NCI-H2171 treated with DMSO at 0.1 percent for 48 hours (cell line): ENCODE results near the gene KCND3.

Experiments used
- DNase-seq: peaks from one replicate; lab custom pipeline; 2025; lab: John Stamatoyannopoulos, UW

KCND3 gene

DNA sequence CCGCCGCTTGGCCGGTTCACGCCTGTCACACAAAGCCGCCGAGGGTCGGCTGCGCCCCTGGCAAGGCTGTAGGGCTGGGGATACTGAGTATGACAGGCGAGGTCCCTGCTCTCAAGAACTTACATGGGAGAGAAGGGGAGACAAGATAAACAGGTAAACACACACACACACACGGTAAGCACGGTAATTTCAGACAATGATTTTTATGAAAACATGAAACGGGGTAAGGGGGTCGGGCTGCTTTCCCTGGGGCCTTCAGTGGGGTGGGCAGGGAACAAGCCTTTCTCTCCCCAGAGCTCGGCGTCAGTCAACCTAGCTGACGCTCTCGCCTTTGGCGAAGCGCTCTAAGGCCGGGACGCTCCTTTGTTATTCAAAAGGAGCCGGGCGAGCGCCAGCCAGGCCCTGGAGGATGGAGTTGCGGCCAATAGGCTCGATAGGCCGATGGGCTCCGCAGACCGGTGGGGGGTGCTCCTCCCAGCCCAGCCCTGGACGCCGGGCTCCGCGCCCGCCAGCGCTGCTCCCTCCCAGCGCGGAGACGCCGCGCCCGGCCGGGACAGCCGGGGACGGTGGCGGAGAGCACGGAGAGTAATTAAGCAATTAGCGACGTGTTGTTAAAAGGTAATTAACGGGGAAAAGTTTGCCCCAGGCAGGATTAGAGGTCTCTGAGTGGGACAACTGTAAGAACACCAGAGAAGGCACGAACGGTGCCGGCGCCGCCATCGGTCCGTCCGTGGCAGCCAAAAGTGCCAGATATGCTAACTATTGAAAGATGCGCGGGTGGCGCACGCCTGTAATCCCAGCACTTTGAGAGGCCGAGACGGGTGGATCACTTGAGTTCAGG is 249.3 kb downstream of the KCND3 start:
- DNase-seq = peak; percentile 63

DNA sequence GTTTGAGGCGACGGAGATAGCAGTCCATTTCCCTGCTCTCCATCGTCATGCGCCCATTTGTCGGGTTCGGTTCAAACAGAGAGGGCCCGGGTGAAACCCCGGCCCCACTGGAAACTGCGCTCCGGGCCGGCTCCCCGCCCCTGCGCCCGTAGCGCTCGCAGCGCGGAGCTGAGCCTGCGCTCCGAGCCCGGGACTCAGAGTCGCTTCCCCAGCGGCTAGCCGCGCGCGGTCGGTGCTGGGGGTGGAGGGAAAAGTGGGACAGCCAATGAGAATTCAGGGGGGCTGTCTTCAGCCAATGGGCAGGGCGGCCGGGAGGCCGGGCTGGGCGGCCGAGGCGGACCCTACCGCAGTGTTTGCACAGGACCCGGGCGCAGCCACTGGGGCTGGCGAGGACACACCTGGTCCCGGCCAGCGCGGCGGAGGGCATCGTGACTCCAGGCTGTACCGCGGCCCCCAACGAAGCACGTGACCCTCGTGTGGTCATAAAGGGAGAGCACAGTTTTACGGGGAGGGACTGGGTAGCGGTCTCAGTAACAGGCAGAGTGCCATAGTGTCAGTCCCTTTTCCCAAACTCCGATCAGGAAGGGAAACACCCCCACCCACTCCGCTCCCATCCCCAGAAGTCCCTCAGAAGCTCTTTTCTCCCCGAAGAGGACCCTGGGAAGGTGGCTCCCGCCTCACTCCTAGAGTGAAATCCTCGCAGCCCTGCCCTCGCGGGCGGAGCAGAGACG is 250.1 kb downstream of the KCND3 start, which contains the start of gene INKA2:
TSS of gene INKA2 (minus strand) at position 202 of the 731 bp plus-strand sequence. CDS start at position 49, 153 bp downstream.
- DNase-seq = peak; percentile 95

DNA sequence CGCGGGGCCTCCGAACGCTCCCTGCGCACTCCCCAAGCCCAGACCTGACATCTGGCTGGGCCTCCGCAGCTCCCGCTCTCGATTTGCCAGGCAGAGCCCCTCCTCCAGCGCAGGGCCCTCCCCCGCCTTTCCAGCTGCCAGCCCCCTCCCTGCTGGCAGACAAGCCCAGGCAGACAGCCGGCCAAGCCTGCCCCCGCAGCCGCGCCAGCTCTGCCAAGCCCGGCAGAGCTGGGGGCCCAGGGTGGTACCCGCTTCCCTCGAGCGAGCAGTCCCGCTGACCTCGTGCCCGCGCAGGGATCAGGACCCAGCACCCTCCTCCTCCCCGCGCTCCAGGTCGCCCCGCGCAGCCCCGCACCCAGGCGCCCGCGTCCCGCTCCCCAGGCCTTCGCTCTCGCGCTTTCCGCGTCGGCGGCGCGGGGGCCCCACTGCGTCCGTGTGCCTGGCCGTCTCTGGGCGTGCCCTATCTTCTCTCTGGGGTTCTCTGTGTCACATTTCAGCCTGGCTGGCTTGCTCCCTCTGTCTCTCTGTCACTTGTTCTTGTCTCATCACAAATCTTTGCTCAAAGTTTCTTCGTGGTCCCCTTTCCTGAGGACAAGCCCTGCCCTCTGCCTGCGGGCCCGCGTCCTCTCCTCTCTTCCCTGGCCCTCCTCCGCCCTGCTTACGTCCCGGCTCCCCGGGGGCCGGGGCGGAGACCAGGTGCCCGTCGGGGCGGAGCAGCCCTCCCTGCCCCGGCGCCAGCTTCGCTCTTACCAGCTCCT is 250.9 kb downstream of the KCND3 start:
- DNase-seq = peak; percentile 94

DNA sequence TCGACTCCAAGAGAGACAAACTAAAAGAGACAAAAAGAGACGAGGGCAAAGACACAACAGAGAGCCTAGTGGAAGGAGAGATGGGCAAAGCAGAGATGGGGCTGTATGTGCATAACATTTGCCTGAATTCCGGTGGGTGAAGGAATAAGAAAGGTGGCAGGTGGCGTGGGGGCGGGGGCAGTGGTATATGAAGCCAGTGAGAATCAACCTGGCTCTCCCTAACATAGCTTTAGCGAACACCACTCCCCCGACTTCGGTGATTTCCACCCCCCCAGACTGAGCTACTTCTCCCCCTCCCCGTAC is 251.4 kb downstream of the KCND3 start:
- no peak for DNase-seq

DNA sequence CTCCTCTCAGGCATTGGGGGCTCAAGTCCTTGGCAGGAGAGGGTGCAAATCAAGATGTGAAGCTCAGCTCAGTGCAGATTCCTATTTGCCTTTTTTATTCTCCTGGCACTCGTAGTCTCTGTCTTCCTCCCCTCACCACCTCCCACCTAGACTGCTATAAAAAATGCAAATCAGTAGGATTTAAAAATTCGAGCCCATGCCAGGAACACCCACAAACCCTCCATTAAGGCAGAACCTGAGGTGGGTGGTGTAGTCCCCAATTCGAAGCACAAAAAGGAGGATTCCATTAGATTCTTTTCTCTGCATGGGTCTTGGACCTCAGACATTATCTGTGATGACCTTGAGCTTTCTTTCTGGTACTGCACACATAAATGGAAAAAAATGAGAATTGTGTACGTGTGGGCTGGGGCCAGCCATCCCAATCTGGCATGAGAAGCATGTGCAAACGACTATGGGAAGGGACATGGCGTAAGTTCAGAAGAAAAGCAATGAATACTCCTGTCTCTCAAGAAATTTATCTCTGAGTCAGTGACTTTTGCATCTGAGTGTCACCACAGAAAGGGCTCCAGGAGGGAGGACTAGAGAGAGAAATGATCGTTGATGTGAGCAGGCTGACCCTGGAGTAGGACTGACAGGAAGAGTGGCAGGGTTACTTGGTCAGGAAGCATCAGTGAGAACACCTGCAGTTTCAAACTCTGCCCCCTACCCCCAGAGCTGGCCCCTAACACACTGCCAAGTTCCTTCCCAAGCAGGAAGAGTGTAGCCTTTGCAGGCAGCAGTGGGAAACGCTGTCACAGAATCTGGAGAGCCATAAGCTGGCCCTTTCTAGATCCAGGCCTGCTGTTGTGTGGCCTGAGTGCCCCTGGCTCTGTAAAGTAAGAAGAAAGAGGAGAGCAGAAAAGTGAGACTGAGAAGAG is 252.0 kb downstream of the KCND3 start:
- DNase-seq = no peak

DNA sequence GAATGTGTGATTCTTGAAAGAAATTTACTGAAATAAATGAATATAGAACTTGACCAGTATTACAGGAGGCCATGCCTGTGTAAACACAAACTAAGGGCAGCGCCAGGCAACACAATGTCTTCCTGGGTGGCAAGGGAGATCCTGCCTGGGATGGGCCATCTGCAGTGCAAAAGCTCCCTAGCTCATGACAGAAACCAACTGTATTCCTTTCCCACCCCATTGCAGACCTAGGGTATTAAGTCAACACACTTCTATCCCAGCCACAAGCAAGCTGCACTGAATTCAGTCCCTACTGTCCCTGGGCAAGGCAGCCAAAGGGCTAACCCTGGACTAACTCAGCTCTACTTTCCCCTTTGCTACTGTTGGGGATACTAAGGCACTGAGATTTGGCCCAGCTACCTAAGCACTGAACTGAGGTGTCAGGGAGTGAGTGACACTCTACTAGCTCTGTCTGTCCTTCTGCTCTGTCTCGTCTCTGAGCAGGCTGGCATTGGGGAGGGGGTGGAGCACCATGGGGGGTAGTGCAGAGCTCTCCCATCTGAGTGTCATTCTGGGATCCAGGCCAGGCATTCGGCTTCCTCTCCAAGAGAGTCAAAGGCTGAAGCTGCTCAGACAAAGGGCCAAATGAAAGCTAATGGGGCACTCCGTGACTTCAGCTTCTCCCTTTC is 252.8 kb downstream of the KCND3 start:
- DNase-seq = peak; percentile 65

DNA sequence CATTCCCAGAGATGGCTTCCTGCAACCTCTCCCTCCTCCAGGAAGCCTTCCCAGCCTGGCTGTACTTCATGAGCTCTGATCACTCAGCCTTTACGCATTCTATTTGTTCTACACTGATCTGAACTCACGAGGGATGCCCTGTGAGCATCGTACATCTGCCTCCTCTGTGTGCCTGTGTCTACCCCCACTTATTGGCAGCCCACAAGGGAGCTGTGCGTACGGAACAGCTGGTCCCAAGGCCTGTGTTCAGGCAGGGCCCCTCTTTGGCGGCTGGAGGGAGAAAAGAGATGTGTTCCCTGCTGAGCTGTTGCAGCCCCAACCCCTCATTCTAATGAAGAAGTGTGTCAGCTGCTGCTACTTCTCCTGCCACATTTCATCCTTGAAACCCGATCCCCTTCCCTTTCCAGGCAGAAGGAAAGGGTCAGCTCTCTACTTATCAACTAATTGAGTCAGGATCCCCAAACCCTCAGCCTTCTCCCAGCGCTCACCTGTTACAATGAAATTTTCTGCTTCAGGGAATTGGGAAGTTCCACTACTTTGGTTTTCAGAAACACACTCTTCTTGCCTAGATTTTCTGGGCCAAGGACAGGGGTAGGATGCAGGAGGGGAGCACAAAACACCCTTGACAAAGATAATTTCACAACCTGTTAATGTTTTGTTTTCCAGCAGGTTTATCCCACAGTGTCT is 253.5 kb downstream of the KCND3 start:
- peak; percentile 99 for DNase-seq

DNA sequence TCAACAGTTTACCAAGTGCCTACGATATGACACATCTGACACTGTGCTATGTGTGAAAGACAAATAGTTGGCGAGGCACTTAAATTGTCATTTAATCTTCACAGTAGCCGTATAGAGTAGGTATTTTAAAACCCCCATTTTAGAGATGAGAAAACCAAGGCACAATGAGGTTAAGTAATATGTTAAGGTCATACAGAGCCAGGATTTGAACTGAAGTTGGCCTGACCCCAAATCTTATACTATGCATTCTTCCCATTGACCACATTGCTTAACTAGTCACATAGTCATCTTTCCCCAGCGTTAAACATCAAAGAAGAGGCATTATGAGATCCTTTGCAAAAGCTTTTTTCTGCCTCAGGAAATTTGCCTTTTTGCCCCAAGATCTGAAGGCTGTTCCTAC is 254.1 kb downstream of the KCND3 start:
- no peak for DNase-seq

DNA sequence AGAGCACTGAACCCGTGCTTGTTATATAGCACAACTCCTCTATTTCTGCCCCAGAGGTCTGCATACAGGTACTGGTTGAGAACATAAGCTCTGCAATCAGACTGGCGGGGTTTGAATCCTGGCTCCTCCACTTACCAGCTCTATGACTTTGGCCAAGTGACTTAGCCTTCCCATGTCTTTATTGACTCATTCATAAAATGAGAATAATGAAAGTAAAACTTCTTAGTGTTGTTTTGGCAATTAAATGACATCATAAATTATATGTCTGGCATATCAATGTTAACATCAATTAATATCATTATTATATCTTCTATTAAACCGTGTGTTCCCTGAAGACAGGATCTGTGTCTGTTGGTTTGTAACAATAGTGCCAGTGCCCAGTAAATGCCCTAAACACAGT is 254.6 kb downstream of the KCND3 start:
- DNase-seq = no peak

DNA sequence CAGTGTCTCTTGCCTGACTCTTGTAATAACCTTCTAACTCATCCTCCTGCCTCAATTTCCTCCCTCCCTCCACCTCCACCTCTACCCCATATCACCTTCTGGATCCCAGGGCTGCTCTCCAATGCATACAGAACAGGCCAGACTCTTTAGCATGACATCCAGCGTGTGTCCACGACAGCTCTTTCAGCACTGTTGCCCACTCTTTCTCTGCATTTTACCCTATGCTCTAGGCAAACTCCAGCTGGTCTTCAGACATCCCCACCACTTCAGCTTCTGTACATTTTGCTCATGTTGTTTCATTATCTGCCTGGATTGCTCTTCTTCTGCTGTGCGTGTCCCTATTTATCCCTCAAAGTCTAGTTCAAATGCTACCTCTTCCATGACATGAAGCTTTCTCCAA is 255.0 kb downstream of the KCND3 start:
- no peak for DNase-seq

DNA sequence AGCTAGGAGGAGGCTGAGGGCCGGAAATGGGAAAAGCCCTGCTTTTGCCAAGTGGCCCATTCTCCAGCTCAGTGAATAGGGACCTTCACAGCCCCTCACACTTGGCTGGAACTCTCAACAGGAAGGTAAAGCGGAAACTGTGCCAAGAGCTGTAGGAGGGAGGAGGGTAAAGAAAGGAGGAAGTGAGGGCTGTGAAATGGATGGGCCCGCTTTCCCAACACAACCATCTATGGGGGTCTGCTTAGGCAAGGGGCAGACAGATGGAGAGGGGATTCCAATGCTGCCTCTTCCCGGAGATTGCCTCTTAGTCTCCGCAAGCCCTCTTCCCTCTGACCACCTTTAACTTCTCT is 255.5 kb downstream of the KCND3 start:
- DNase-seq = no peak

DNA sequence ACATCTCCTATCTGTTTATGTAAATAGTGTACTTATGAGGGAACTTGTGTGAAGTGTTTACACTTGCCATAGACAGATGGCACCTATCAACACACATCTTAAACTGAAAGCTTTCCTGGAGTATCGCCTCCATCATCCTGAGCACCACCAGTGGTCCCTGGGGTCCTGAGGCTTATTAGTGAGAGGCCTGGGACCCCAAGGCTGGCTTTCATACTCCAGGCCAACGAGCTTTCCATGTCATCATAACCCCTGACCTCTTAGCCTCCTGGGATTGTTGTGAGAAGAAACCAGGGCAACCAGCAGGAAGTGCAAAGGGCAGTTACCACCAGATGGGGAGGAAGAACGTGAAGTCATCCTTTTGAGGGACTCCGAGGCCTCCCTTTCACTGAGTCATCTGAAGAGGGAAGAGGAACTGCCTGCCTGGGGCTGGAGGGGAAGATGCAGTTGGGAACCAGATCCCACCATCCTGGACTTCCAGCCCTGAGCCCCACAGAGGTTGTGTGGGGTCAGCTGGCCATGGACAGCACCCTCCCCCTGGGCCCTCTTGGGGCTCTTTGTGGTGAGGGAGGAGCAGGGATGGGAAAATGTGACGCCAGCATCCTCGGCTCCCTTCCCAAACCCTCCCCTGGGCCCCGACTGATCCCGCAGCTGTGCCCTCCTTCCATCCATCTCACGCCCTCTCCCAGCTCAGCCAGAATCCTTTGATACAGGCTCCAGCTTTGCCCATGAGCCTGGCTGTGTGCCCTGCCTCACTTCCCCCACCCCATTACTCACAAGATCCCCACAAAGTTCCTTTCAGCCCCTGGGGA is 256.1 kb downstream of the KCND3 start:
- DNase-seq = peak; percentile 84

DNA sequence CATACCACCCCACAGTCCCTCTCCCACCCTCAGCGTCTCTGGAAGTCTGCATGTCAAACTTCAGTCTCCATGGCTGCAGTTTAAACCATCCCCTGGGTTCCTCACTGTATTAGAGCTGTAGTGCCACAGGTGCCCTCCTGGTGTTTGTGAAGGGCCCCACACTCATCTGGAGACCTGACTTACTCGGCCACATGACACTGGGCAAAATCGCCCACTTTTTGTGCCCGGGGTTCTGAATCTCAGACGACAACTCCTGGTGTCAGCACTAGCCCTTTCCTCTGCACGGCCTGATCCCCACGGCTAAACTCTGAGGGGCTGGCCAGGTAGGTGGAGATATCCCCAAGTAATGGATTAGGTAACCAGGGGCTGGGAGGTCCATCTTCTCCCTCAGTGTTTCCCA is 256.8 kb downstream of the KCND3 start:
- no peak for DNase-seq

DNA sequence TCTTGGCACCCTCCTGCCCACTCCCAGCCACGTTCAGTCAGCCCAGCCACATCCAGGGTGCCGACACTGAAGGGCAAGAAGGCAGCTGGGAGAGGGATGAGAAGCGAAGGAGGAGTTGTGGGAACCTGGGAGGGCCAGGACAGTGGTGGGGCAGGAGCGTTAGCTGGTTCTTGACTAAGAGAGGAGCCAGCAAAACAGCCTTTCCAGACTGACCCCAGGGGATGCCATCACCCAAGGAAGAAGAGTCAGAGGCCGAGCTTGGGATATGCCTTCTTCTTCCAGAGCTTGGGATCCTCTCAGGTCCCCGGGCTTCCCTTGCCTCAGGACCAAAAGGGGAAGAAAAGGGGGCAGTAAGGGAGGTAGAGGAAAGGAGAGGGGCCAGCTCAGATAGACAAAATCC is 257.5 kb downstream of the KCND3 start:
- no peak for DNase-seq

DNA sequence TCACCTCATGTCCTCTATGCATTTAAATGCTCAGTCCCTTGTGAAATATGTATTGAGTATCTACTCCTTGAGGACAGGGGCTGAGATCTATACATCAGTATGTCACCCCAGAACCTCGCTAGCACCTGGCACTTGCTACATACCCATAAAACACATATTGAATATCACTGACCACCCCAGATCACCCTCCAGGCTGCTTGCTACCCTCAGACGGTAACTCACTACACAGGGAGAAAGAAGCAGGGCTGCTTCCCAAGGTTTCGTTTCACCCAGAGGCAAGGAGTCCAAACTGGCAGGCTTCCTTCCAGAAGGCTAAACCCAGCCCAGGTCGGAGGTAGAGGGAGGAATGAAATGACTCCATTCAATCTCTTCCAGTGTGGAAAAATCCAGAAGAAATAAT is 258.8 kb downstream of the KCND3 start:
- no peak for DNase-seq

DNA sequence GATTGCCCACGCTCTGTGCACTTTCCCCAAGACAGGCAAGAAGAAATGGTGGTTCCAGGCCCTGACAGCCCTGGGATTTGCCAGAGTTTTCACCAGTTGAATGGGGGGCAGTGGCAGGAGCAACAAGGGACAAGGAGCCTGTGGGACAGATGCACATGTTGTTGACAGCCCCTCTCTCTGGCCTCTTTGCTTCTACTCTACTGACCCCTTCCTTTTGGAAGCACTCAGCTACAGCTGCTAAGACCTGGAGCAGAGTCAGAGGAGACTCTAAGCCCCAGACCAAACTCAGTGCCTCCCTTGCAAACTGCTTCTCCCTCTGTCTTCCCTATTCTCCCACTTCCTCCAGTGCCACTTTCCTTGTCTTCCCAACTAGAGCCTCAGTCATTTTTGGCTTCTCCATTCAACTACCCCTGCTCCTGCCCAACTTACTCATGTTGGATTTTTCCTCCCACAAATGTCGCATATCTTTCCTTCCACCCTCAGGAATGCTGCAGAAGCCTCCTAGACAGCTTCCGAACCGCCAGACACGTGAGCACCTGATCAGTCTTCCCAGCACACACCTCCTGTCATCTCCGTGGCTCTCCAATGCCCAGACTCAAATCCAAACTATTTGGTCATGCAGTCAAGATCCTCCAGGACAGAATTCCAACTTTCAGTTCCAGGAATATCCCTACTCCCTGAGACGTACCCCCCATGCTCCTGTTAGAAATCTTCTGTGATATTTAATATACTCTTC is 259.4 kb downstream of the KCND3 start:
- DNase-seq = peak; percentile 39

DNA sequence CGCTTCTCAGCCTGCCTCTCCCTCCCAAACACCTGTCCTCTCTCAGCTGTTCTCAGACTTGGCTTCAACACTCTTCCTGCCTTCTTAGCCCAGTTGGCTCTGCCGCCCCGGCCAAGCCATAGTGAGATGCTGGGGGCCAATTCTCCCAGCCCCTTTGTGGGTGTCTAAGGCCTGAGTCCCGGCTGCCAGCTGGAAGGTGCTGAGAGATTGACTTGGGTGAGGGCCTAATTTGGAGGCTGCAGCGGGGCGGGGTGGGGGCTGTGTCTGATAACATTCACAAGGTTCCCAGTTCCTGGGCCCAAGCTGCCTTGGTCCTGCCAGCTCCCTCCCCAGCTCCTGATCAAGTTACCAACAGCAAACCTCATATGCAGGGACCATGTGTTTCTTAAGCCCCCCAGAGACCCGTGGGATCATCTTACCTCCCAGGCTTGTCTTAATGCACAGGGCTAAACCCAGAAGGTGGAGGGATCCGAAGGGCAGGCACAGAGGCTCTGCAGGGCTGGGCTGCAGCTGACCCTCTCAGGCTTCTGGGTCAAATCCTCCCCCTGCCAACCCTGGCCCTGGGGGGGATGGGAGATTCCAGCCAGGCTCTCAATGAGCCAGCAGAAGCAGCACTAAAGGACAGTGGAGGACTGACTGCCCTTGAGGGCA is 260.1 kb downstream of the KCND3 start:
- peak; percentile 94 for DNase-seq

DNA sequence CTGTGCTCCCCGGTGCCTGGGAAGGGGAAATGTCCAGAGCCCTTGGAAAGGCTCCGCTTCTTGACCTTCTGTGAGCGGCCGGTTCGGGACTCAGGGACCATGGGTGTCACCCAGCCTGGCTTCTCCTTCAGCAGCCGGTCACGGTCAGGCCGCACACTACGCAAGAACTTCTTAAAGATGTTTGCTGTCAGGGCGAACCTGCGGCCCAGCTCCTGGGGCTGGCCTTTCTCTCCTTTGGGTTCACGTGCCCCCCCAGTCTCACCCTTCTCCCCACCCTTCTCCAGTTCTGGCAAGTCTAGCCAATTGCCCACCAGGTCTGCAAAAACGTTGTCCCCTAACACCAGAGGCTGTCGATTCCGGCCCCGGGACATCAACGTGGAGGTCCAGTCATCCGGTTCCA is 262.4 kb downstream of the KCND3 start:
- DNase-seq = no peak

DNA sequence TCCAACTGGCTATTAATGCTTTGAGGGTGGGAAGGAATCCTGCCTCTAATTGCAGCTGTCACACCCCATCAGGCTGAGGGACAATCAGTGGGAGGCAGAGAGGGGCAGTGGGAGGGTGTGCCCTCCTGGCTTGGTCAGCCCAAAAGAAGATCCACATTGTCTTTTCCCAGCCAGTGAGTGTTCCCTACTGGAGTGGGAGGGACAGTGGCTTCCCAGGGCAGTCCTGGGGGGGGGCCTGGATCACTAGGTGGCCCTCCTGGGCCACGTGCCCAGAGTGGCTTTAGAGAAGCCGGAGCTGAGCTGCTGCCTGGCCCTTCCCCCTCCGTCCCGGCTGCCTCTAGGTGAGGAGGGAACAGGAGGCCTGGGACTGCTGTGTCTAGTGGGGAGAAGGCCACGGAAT is 264.3 kb downstream of the KCND3 start:
- DNase-seq = no peak
